GM19043 (cell line): Measurements from ENCODE around the gene C12orf56.
"Not testable (repeated sequence)": the region's sequence is repeated elsewhere in the genome, so short reads cannot be mapped to it uniquely, and the experiment has no call there.

Source experiments
- ATAC-seq: cut with Tn5 transposase; IDR thresholded peaks from one replicate; pipeline ENCODE4 v1.9.1; 2021; ENCODE audit warnings: low read depth; ENCODE audit not compliant: unreplicated experiment

C12orf56 gene

DNA sequence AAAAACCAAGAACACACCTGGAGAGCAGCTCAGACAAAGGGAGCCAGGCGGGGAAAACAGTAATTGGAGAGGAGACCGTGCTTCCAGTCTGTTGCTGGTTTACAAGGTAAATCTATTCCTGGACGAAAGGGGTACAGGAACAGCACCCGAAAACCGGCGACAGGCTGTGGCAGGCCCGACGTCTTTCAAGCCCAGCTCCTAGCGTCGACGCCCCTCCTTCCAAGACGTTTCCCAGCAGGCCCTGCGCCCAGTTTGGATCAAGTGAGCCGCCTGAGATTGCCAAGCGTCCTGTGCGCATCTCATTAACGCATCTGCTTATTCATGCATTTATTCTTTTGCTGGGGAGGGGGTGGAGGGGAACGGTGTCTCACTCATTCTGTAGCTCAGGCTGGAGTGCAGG, 1.4 kb downstream of the C12orf56 start:
- no peak for ATAC-seq

GRCh38 chr12:64387197-64387816, 3.3 kb downstream of the C12orf56 start:
- ATAC-seq, result no peak

DNA sequence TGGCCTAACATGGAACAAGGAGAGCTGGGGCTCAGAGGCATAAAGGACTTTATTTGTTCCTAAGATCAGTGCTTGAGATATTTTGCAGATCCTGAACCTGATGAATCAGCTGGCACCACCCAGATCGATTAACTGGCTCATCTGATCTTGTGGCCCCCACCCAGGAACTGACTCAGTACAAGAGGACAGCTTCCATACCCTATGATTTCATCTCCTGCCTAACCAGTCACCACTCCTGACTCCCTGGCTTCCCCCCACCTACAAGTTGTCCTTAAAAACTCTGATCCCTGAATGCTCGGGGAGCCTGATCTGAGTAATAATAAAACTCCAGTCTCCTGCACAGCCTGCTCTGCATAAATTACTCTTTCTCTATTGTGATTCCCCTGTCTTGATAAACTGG, 5.1 kb downstream of the C12orf56 start:
- ATAC-seq, result no peak

DNA sequence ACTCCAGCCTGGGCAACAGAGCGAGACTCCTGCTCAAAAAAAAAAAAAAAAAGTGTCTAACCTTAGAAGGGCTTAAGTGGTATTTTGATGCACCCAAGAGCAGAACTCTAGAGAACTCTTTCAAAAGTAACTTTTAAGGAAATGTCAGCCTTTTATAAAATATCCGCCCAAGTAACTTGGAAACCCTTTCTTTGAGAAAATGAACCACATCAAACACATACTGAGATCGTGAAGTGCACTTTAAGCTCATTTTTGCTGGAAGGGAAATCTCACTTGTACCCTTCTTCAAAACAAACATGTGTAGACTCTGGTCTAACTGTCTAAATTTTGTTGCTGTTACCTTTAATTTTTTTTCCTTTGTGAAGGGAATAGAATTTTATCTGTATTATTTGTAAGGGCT, 5.5 kb downstream of the C12orf56 start:
- ATAC-seq, result no peak

DNA sequence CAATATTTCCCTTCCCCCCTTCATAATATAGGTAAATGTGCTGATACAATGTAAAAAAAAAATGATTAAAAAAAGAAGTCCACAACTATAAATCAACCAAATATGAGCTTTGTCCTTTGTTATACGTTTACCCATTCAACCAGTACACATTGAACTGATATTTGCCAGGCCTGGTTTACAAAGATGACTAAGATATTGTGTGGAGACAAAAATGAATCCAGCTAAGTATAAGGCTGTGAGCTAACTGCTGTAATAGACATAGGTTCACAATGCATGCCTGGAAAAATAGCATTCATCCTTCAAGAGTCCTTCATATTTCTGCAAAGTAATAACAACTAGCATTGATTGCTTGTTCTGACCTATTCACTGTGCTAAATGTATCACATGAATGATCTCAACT, 6.9 kb downstream of the C12orf56 start:
- ATAC-seq, result no peak

GRCh38 chr12:64362721-64363305, 27.7 kb downstream of the C12orf56 start:
- no peak for ATAC-seq

- ATAC-seq, result not testable (repeated sequence)
Observed at GRCh38 chr12:64361173-64361572, 29.4 kb downstream of the C12orf56 start.

DNA sequence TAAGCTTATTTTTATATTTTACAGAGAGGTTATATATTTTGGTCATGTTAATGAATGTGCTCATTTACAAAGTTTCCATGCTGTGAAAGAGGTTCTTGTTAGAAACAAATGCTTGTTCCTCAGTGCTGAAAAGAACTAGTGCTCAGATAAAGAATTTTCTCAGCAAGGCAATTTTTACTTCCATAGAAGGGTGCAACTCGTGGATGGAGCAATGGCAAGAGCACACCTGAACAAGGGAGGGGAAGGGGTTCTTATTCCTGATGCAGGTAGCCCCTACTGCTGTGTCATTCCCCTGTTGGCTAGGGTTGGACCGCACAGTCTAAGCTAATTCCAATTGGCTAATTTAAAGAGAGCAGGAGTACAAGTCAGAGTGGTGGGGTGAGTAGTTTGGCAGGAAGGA, 34.3 kb downstream of the C12orf56 start:
- not testable (repeated sequence) for ATAC-seq

DNA sequence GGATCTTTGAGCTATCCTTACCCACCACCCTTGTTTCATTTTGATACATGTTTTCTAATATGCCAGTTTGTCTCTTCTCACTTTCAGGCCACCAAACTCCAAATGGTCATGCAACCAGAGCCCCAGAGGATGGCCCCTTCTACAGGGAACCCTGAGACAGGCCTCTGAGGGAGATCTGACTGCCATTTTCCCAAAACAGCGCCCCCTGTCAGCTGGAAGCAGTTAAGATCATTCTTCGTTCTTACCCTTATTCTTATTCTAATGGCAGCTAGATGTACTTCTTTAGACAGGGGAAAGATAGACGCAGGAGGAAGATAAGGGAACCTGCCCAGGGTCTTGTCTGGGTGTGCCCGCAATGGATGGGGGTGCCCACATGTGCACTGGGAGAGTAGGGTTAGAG, 38.4 kb downstream of the C12orf56 start:
- no peak for ATAC-seq

GRCh38 chr12:64351265-64351664, 39.3 kb downstream of the C12orf56 start:
- ATAC-seq, result no peak

GRCh38 chr12:64347630-64348029, 42.9 kb downstream of the C12orf56 start:
- no peak for ATAC-seq

GRCh38 chr12:64344631-64345030, 45.9 kb downstream of the C12orf56 start:
- ATAC-seq, result not testable (repeated sequence)

DNA sequence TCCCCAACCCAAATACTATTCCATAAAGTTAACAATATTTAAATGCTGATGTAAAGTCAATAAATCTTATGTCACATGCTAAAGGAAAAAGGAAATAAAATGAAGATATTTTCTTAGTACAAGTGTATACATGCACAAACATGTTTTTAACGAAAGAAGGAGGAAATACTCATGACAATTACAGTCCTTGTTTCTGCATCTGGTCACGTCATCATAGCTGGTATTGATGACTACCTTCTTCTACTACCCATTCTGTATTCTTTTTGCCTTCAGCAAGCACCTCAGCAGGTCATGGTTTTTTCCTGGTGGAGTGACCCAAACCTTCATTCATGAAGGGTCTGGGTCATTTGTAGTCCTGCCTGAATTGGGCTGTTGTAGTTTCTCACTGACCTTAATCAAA, 50.0 kb downstream of the C12orf56 start:
- ATAC-seq, result not testable (repeated sequence)

- ATAC-seq, result no peak
Observed at GRCh38 chr12:64335886-64336466, 54.6 kb downstream of the C12orf56 start.

DNA sequence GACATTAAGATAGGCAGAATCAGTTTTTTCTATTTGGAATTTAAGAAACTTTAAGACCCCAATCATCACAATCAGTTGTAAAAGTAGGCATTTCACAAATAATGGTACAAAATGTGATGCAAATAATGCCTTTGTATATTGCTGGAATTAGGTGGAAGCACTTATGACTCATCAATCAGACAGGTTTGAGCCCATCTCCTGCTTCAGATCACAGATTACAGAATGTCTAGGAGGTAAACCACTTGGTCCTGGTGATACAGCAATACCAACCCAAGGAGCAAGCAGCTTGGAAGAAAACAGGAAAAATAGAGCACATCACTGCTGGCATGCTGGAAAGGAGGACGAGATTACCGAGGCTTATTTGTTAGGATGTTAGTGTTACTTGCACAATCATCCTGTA, 57.6 kb downstream of the C12orf56 start:
- no peak for ATAC-seq

- no peak for ATAC-seq
Observed at GRCh38 chr12:64332296-64332695, 58.3 kb downstream of the C12orf56 start.

DNA sequence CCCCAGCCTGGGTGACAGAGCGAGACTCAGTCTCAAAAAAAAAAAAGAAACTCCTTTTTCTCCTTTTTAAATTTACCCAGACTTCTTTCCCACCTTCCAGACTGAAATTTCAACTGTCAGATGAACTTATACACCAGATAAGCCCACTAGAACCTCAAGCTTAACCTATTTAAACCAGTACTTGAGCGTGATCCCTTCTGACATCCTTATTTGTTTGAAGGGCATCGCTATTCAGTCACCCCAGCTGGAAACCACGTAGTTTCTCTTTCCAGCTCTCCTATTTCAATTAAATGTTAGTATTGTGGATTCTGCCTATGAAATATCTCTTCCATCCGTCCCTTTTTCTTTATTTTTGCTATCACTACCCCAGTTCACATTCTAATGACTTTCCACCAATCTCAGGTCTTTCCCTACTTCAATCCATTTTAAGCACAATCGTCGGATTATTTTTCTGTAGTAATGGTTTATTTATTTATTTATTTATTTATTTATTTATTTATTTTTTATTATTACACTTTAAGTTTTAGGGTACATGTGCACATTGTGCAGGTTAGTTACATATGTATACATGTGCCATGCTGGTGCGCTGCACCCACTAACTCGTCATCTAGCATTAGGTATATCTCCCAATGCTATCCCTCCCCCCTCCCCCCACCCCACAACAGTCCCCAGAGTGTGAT, 61.4 kb downstream of the C12orf56 start:
- ATAC-seq, result not testable (repeated sequence)

- ATAC-seq, result no peak
Observed at GRCh38 chr12:64325055-64325454, 65.5 kb downstream of the C12orf56 start.

- ATAC-seq, result no peak
Observed at GRCh38 chr12:64323476-64324225, 66.9 kb downstream of the C12orf56 start.

DNA sequence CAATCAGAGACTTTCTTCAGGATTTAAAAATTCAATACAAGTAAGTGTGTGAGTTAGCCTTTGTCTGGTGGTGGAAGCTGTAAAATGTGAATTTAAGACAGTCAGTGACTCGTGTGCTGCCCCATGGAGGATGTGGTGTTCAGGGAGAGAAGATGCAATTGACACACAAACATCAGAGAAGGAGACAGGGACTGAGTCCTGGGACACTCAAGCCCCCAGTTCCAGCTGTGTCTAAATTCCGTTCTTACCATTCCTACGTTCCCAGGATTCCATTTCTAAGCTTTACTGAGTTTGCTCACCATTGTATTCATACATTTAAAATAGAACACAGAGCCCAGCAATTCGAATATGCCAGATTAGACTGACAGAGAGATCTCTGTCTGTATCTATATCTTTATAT, 67.6 kb downstream of the C12orf56 start:
- ATAC-seq, result no peak

DNA sequence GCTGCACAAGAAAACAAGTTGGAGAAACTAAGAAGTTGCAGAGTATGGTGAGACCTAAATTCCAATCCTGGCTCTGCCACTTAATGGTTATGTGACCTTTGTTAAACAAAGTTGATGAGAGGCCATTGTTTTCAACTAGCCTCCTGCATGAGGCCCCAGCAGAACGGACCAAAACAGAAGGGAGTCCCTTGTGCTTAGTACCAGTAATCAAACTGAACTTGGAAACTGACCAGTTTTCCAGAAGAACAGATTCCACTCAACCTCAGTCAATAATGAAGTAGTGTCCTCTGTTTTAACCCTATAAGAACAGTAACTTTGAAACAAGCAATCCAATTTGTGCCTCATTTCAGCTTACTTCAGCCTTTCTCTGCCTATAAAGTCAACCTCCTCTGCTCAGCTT, 69.9 kb downstream of the C12orf56 start:
- ATAC-seq, result no peak
